B cell (primary cell): ENCODE data around the gene RAB17. TPM values are rescaled to one million over a fixed set of nuclear protein-coding genes. Genes with fewer than 3 reads are reported as not detected.

Experiments used
- ATAC-seq: fragments of 200-7000 bp; cut with Tn5 transposase; one replicate; pipeline ENCODE4 v1.10.0; 2021; ENCODE audit warnings: low read depth, mild to moderate bottlenecking, moderate number of reproducible peaks, moderate library complexity
- CTCF ChIA-PET: fragments of 350-600 bp; sonication (Branson Sonifier 250); formaldehyde crosslinking; loops from one replicate; lab custom pipeline; 2021; ENCODE audit warnings: antibody characterized with exemption, inconsistent platforms; lab: Charles Lee
- POLR2A ChIA-PET: fragments of 350-600 bp; sonication (Branson Sonifier 250); formaldehyde crosslinking; loops from one replicate; lab custom pipeline; 2021; ENCODE audit warnings: antibody characterized with exemption; lab: Charles Lee
- DNase-seq: peaks from one replicate; pipeline ENCODE4 v3.0.0; 2013
- H2AFZ ChIP-seq: 2 replicates; pipeline ENCODE4 v1.6.1; 2012; ENCODE audit warnings: mild to moderate bottlenecking, low read depth, low read length; ENCODE audit not compliant: insufficient read depth, poor library complexity, severe bottlenecking
- H3K27ac ChIP-seq, 2 donors: 1 replicate in 1 of 2; 2 replicates in 1 of 2; pipeline ENCODE4 v1.5.1; 2012 to 2013; ENCODE audit warnings: low read length in 2 of 2, mild to moderate bottlenecking in 2 of 2, moderate library complexity in 1 of 2
- H3K27me3 ChIP-seq, 4 experiments: fragments of 200-600 bp in 1 of 4; sonication (generic) in 1 of 4; replicated peaks in 1 of 4; 1 replicate in 2 of 4; 2 replicates in 2 of 4; pipeline versions ENCODE4 v1.6.1 to v1.7.0; 2013 to 2016; ENCODE audit warnings: low read length in 3 of 4, mild to moderate bottlenecking in 2 of 4, mixed read lengths in 1 of 4, moderate library complexity in 1 of 4; ENCODE audit not compliant: insufficient read depth in 4 of 4, control insufficient read depth in 3 of 4; ENCODE audit errors: control extremely low read depth in 1 of 4
- H3K36me3 ChIP-seq, 2 experiments: replicated peaks in 1 of 2; 1 replicate in 1 of 2; 2 replicates in 1 of 2; pipeline versions ENCODE4 v1.6.1 to v1.7.1; 2013; ENCODE audit warnings: low read length in 1 of 2; ENCODE audit not compliant: insufficient read depth in 2 of 2, control insufficient read depth in 1 of 2; ENCODE audit errors: control extremely low read depth in 1 of 2, extremely low read depth in 1 of 2
- H3K4me1 ChIP-seq, 2 donors: fragments of 200-600 bp in 1 of 2; sonication (generic) in 1 of 2; 1 replicate in 1 of 2; 2 replicates in 1 of 2; pipeline versions ENCODE4 v1.5.1 to v1.6.1; 2013 to 2017; ENCODE audit warnings: low read length in 2 of 2; ENCODE audit not compliant: control insufficient read depth in 2 of 2, insufficient read depth in 2 of 2
- H3K4me2 ChIP-seq: replicated peaks from 2 replicates; pipeline ENCODE3; 2012; ENCODE audit warnings: mild to moderate bottlenecking, low read depth, low read length; ENCODE audit not compliant: poor library complexity, severe bottlenecking
- H3K4me3 ChIP-seq, 5 experiments: fragments of 200-600 bp in 1 of 5; sonication (generic) in 1 of 5; 1 replicate in 3 of 5; 2 replicates in 2 of 5; pipeline versions ENCODE4 v1.5.1 to v1.7.0; 2011 to 2016; ENCODE audit warnings: low read length in 4 of 5, mild to moderate bottlenecking in 4 of 5, low read depth in 2 of 5, control low read depth in 1 of 5, moderate library complexity in 1 of 5; ENCODE audit not compliant: insufficient read depth in 1 of 5; ENCODE audit errors: control extremely low read depth in 1 of 5, extremely low read depth in 1 of 5
- H3K79me2 ChIP-seq: fragments of 200-600 bp; sonication (generic); one replicate; pipeline ENCODE4 v1.6.0; 2016; ENCODE audit warnings: low read length; ENCODE audit not compliant: control insufficient read depth, insufficient read depth
- H3K9ac ChIP-seq: fragments of 200-600 bp; sonication (generic); 2 replicates; pipeline ENCODE4 v1.6.1; 2017; ENCODE audit warnings: mild to moderate bottlenecking, low read length, moderate library complexity
- H3K9me3 ChIP-seq, 3 donors: one replicate each; pipeline versions ENCODE4 v1.6.1 to v1.7.1; 2013; ENCODE audit warnings: low read length in 2 of 3; ENCODE audit not compliant: control insufficient read depth in 2 of 3, insufficient read depth in 1 of 3; ENCODE audit errors: control extremely low read depth in 1 of 3
- H4K20me1 ChIP-seq: 2 replicates; pipeline ENCODE4 v1.6.0; 2012; ENCODE audit warnings: mild to moderate bottlenecking, low read length; ENCODE audit not compliant: insufficient read depth, control insufficient read depth, poor library complexity, severe bottlenecking
- H3K27ac Mint-ChIP-seq: one replicate; pipeline ENCODE4 v1.8.0; 2021; ENCODE audit warnings: mixed read lengths
- H3K27me3 Mint-ChIP-seq: one replicate; pipeline ENCODE4 v1.8.0; 2021; ENCODE audit warnings: mixed read lengths
- H3K4me1 Mint-ChIP-seq: one replicate; pipeline ENCODE4 v1.8.0; 2021; ENCODE audit warnings: mixed read lengths
- H3K4me3 Mint-ChIP-seq: one replicate; pipeline ENCODE4 v1.8.0; 2021; ENCODE audit warnings: mixed read lengths
- H3K9me3 Mint-ChIP-seq: one replicate; pipeline ENCODE4 v1.8.0; 2022; ENCODE audit warnings: mixed read lengths; ENCODE audit not compliant: insufficient read depth
- CTCF ChIP-seq: fragments of 200-600 bp; IDR thresholded peaks from one replicate; pipeline ENCODE4 v1.8.0; 2022; ENCODE audit warnings: antibody characterized with exemption, mild to moderate bottlenecking
- EZH2 ChIP-seq: IDR thresholded peaks from 2 replicates; pipeline ENCODE4 v1.6.1; 2012; ENCODE audit warnings: borderline replicate concordance, low read depth, mild to moderate bottlenecking, moderate library complexity, low read length; ENCODE audit not compliant: insufficient read depth, poor library complexity, severe bottlenecking
- WGBS: methylation state at CpG from one replicate; pipeline ENCODE4 v1.1.5; 2013; ENCODE audit warnings: missing lambda C conversion rate; ENCODE audit not compliant: insufficient coverage; 5-methylcytosine and 5-hydroxymethylcytosine counted together
- intact Hi-C: fragments of 100-400 bp; cut with micrococcal nuclease; formaldehyde crosslinking; loops from one replicate; pipeline ENCODE4 v1.10.0; 2022
- polyA plus RNA-seq: library from polyadenylated mRNA; depleted of rRNA; stranded (reverse); fragments of >200 nt; gene quantifications from 2 replicates; pipeline ENCODE4 v1.2.3, GENCODE V29; 2012
- total RNA-seq, 2 donors: library from RNA; stranded (reverse); fragments of 120-200 nt in 1 of 2; gene quantifications; 1 replicate in 1 of 2; 2 replicates in 1 of 2; pipeline versions ENCODE4 v1.2.3 to v1.2.4, GENCODE V29; 2013 to 2022

RAB17 gene
- total and polyA plus RNA-seq, 2 donors (not counting 1 experiment from before 2014, with no cell fraction given) = not detected

- H3K27me3 Mint-ChIP-seq = peaks cover 6% of the 10 kb centered on the region
Measured at GRCh38 chr2:237604960-237605359, 14.4 kb upstream of the RAB17 start.

More at GRCh38 chr2:237604960-237605359, 14.4 kb upstream of the RAB17 start:
- Histone ChIP-seq H4K20me1 (no peaks in the 10 kb centered on the region), H3K9ac (no peak overlapping the region), H3K36me3 (no peaks in the 10 kb centered on the region), H3K9me3 (no peaks in the 10 kb centered on the region), H2AFZ (no peak overlapping the region), H3K27me3 (no peaks in the 10 kb centered on the region), H3K4me2 (no peak overlapping the region), H3K4me1 (peaks cover 19 to 21% of the 10 kb centered on the region in 2 donors), H3K79me2 (no peaks in the 10 kb centered on the region), H3K27ac (no peak overlapping the region), H3K4me3 (no peak overlapping the region)
- Mint-ChIP-seq H3K4me1 (peaks cover 26% of the 10 kb centered on the region), H3K4me3 (peak overlapping the region; percentile 57), H3K27ac (peak overlapping the region; percentile 63), H3K9me3 (no peaks in the 10 kb centered on the region)
- DNase-seq = no peak
- intact Hi-C loops = loop anchor here (5.0 kb wide), 1 partner anchor 92 kb away; no protein-coding TSS in a partner anchor
- ChIA-PET POLR2A (interaction anchor here (0.6 kb wide), 2 partner anchors 41 to 1810 kb away, joined by 3 read pairs; no protein-coding TSS in a partner anchor), CTCF (interaction anchor here (1.2 to 3.7 kb wide), 3 partner anchors 33 to 140 kb away, joined by 5 to 20 read pairs (median 7); no protein-coding TSS in a partner anchor)
- 82% methylated on average over 6 of the region's 9 CpGs for WGBS
- TF ChIP-seq CTCF (no peak), EZH2 (no peak)
- ATAC-seq = no peak
